Heart right ventricle (tissue), 16 donors: ENCODE results near the gene PBRM1. TPM values are rescaled to one million over a fixed set of nuclear protein-coding genes. Genes with fewer than 3 reads are reported as not detected.

Source experiments
- ATAC-seq, 8 donors: fragments of 200-7000 bp; cut with Tn5 transposase; one replicate each; pipeline ENCODE4 v1.9.1; 2020; ENCODE audit warnings: mild to moderate bottlenecking in 8 of 8, moderate library complexity in 8 of 8, moderate number of reproducible peaks in 1 of 8
- DNase-seq, 2 donors: peaks; one replicate each; pipeline ENCODE4 v3.0.0-alpha.2; 2020
- H3K27ac ChIP-seq, 10 donors: fragments of 200-600 bp; sonication (generic) in 2 of 10; one replicate each; pipeline versions ENCODE4 v1.5.0 to v1.8.0; 2020 to 2022; ENCODE audit warnings: mild to moderate bottlenecking in 3 of 10
- H3K27me3 ChIP-seq, 7 donors: fragments of 200-600 bp; one replicate each; pipeline ENCODE4 v1.8.0; 2021 to 2022; ENCODE audit warnings: mild to moderate bottlenecking in 2 of 7
- H3K36me3 ChIP-seq, 9 donors: fragments of 200-600 bp; sonication (generic) in 1 of 9; one replicate each; pipeline versions ENCODE4 v1.5.0 to v1.8.0; 2020 to 2022; ENCODE audit warnings: mild to moderate bottlenecking in 2 of 9
- H3K4me1 ChIP-seq, 9 donors: fragments of 200-600 bp; sonication (generic) in 1 of 9; one replicate each; pipeline versions ENCODE4 v1.5.0 to v1.8.0; 2020 to 2022; ENCODE audit warnings: mild to moderate bottlenecking in 4 of 9
- H3K4me3 ChIP-seq, 10 donors: fragments of 200-600 bp; sonication (generic) in 2 of 10; one replicate each; pipeline versions ENCODE4 v1.5.0 to v1.8.0; 2020 to 2022; ENCODE audit warnings: mild to moderate bottlenecking in 7 of 10, moderate library complexity in 2 of 10
- H3K9me3 ChIP-seq, 11 donors: fragments of 200-600 bp in 10 of 11; sonication (generic) in 2 of 11; one replicate each; pipeline versions ENCODE4 v1.5.0 to v1.8.0; 2013 to 2022; ENCODE audit warnings: mild to moderate bottlenecking in 2 of 11, control low read depth in 1 of 11, moderate library complexity in 1 of 11
- whole genome bisulfite sequencing, 2 donors: extraction: QIAGEN DNeasy Blood & Tissue Kit; methylation state at CpG; one replicate each; pipeline ENCODE4 v1.1.7; 2013; ENCODE audit warnings: inconsistent platforms in 1 of 2; 5-methylcytosine and 5-hydroxymethylcytosine counted together
- intact Hi-C, 10 donors: fragments of 100-400 bp; cut with DNase I; formaldehyde crosslinking; loops; one replicate each; pipeline versions ENCODE4 v1.11.1 to v1.14.2; 2022
- polyA plus RNA-seq, 2 donors: library from polyadenylated mRNA; stranded (reverse); fragments of 200-250 nt; gene quantifications; one replicate each; pipeline ENCODE4 v1.2.3, GENCODE V29; 2013
- total RNA-seq, 10 donors: library from RNA; stranded (reverse); fragmentation: NEBNext Ultra II Directional in 3 of 10; extraction: Animal tissue kit (Norgen Biotek cat#: 25700) in 3 of 10; gene quantifications; one replicate each; pipeline versions ENCODE4 v1.2.1 to v1.2.4, GENCODE V29; 2021 to 2023
- TF ChIP-seq, protein P1 (sequence below), 9 donors: fragments of 200-600 bp; sonication (generic) in 2 of 9; IDR thresholded peaks; one replicate each; pipeline versions ENCODE4 v1.5.0 to v1.8.0; 2021 to 2022; ENCODE audit warnings: antibody characterized with exemption in 9 of 9, mild to moderate bottlenecking in 5 of 9, moderate library complexity in 1 of 9
- donor health status: Arrhythmogenic right ventricular cardiomyopathy.
- donor health status: ischemic (EF 13 %, LVEDD 7.1; RV severe dilation, severe dysfunction).
- donor health status: healthy with polysubstance abuse.
- donor health status: DM: no; HTN: yes; CAD: no.
- donor health status: DM: no; HTN: no; CAD: no.
- donor health status: ischemic (EF 25% LVEDD 6.9; RV normal size, moderate dysfunction).
- donor health status: ischemic (EF 25% LVEDD 5.7; RV mildly dilated, moderate dysfunction).
- donor health status: healthy.
- donor health status: DM: yes; HTN: yes; CAD: no.
- donor health status: Ischemic cardiomyopathy.
- donor health status: ischemic (EF 35%, LVEDD 5.7; RV mildly dilated, moderate dysfunction).
- donor health status: nonischemic (EF 11% LVEDD 7.7; RV severe dilation, severe dysfunction).
- donor health status: DM: yes; HTN: yes; CAD: no.
- donor health status: PGD.
- donor health status: ischemic (EF 29% LVEDD 5.4; RV normal size, mild dysfunction).
- donor health status: nonischemic (EF 23%, LVEDD 6.1; RV moderate dilation, normal function).

Gene PBRM1
- total and polyA plus RNA-seq, 12 donors: 6.0 to 63.9 (median 50.8) TPM

DNA sequence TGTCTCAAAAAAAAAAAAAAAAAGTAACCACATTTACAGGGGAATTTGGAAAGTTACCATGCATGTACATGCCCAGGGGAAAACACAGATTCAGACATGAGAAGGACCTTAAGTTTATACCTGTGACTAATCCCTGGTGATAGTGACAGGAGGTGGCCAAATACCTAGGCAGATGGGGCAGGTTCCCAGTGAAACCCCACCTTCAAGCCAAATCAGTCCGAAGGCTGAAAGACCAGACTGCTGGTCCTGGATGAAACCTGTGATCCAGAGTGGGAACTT lies 36.0 kb upstream of the PBRM1 start:
- TF ChIP-seq, protein P1, sequence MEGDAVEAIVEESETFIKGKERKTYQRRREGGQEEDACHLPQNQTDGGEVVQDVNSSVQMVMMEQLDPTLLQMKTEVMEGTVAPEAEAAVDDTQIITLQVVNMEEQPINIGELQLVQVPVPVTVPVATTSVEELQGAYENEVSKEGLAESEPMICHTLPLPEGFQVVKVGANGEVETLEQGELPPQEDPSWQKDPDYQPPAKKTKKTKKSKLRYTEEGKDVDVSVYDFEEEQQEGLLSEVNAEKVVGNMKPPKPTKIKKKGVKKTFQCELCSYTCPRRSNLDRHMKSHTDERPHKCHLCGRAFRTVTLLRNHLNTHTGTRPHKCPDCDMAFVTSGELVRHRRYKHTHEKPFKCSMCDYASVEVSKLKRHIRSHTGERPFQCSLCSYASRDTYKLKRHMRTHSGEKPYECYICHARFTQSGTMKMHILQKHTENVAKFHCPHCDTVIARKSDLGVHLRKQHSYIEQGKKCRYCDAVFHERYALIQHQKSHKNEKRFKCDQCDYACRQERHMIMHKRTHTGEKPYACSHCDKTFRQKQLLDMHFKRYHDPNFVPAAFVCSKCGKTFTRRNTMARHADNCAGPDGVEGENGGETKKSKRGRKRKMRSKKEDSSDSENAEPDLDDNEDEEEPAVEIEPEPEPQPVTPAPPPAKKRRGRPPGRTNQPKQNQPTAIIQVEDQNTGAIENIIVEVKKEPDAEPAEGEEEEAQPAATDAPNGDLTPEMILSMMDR (IDR thresholded peaks at IDR 0.05): no peak
- Histone ChIP-seq H3K9me3 (peaks cover 0 to 18% (median 0%) of the 10 kb centered on the region in 11 donors), H3K36me3 (peaks cover 0 to 32% (median 6%) of the 10 kb centered on the region in 9 donors), H3K4me3 (no peak overlapping the region), H3K27ac (no peak overlapping the region), H3K4me1 (peaks cover 0 to 23% (median 0%) of the 10 kb centered on the region in 9 donors), H3K27me3 (no peaks in the 10 kb centered on the region)
- 90 to 100% methylated on average over 1 of the region's 1 CpG for WGBS, 2 donors
- no peak for ATAC-seq
- intact Hi-C loops: no loop called here
- DNase-seq: no peak

DNA sequence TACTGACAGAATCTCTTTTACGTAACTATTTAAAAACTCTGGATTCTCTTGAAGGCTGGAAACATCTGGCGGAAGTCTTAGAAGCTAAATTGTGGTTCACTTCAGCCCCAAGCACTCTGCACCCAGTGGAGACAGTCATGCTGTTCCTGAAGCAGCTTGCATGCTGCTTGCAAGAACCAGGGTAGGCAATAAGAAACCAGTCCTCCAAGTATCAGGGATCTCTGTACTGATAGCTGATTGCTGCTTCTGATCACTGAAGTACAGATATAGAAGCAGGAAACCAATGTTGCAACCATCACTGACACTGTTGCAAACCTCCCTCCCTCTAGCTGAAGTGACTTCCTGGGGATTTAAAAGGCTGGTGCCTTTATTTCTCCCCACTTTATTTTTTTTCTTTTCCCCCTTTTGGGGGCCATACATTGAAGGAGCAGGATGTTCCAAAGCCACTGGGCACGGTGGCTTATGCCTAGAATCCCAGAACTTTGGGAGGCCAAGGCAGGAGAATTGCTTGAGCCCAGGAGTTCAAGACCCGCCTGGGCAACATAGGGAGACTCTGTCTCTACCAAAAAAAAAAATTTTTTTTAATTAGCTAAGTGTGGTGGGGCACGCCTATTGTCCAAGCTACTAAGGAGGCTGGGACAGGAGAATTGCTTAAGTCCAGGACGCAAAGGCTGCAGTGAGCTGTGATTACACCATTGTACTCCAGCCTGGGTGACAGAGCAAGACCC lies 35.5 kb upstream of the PBRM1 start:
- peak overlapping the region in 1 of 10 donors; percentile 53 for H3K27ac ChIP-seq
- DNase-seq (no peak), ATAC-seq (peak in 3 of 8 donors; percentile 16 to 69 (median 51))
- peaks cover 0 to 32% (median 6%) of the 10 kb centered on the region in 9 donors for H3K36me3 ChIP-seq
- H3K4me3 ChIP-seq: no peak overlapping the region
- peaks cover 0 to 23% (median 0%) of the 10 kb centered on the region in 9 donors for H3K4me1 ChIP-seq
- peaks cover 0 to 18% (median 0%) of the 10 kb centered on the region in 11 donors for H3K9me3 ChIP-seq
- WGBS, 2 donors: 86 to 94% methylated on average over 6 of the region's 6 CpGs
- intact Hi-C loops: no loop called here
- H3K27me3 ChIP-seq: no peaks in the 10 kb centered on the region
- TF ChIP-seq, protein P1 (IDR thresholded peaks at IDR 0.05): no peak

DNA sequence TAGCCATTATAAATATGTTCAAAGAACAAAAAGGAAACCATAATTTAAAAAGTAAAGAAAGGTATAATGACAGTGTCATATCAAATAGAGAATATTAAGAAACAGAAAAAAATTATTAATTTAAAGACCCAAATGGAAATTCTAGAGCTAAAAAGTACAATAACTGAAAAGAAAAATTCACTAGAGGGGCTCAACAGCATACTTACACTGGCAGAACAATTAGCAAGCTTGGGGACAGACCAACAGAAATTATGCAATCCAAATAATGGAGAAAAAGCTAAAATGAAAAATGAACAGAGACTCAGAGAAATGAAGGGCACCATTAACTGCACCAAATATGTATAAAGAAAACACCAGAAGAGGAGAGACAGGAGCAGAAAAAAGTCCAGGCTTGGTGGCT lies 33.9 kb upstream of the PBRM1 start:
- no peak for ATAC-seq

DNA sequence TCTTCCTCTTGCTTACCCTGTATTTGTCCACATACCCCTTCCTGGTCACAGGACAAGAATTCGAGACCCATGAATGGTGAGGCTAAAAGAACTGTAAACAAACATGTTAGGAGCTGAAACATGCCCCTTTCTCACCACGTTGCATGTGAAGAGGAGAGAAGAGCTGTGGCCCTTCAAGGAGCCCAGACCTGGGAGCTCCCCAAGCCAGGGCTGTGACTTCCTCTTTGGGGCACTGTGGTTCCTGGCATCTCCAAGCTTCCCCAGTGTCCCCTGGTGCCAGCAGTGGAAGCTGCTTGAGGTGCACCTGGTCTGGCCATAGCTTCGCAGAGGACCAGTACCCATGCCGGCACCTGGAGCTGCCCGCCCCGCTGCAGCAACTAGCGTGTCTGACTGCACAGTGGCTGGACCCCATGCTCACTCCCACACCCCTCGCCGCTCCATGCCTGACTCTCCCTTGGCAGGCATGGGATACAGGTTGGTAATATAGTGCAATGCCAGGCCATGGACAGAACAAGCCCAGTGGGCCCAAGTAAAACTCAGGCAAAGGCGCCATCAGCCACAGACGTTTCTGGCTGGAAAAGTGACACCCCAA lies 30.1 kb upstream of the PBRM1 start:
- intact Hi-C loops: no loop called here
- Histone ChIP-seq H3K4me3 (no peak overlapping the region), H3K36me3 (peaks cover 0 to 45% (median 9%) of the 10 kb centered on the region in 9 donors), H3K9me3 (peaks cover 0 to 18% (median 0%) of the 10 kb centered on the region in 11 donors), H3K4me1 (peaks cover 0 to 16% (median 0%) of the 10 kb centered on the region in 9 donors), H3K27me3 (no peaks in the 10 kb centered on the region), H3K27ac (no peak overlapping the region)
- TF ChIP-seq, protein P1 (IDR thresholded peaks at IDR 0.05): no peak
- ATAC-seq (peak in 1 of 8 donors; percentile 13), DNase-seq (no peak)
- 93 to 94% methylated on average over 11 of the region's 11 CpGs for WGBS, 2 donors

More for the DNA sequence above, 33.9 kb upstream of the PBRM1 start:
- Histone ChIP-seq H3K27me3 (no peaks in the 10 kb centered on the region), H3K27ac (no peak overlapping the region), H3K9me3 (peaks cover 0 to 18% (median 0%) of the 10 kb centered on the region in 11 donors), H3K4me3 (no peak overlapping the region), H3K4me1 (peaks cover 0 to 27% (median 0%) of the 10 kb centered on the region in 9 donors), H3K36me3 (peaks cover 0 to 38% (median 6%) of the 10 kb centered on the region in 9 donors)
- DNase-seq: no peak
- intact Hi-C loops: no loop called here
- TF ChIP-seq, protein P1 (IDR thresholded peaks at IDR 0.05): no peak
